ENCODE results near the gene OR2C3.
"Not testable (repeated sequence)": the region's sequence is repeated elsewhere in the genome, so short reads cannot be mapped to it uniquely, and the experiment has no call there.

The OR2C3 gene

DNA sequence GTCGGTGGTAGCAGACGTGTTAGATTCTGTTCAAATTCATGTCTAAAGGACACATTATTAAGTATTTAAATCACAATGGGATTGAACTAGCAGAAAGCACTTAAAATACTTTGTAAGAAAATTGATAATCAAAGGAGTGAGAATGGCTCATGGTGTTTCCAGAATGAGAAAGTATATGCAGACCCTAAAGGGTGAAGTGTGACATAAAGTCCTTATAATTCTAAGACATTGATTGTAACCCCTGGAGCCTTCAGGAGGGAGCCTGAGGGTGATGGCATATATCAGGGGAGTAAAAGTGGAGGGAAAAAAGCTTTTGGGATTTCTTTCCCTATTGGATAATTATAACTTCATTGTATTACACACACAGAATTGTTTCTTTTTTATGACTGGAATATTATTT lies at the start of gene OR2C3:
TSS of gene OR2C3 (minus strand) at position 101 of the 400 bp plus-strand sequence. CDS start 3,929 bp downstream, outside the sequence.
- H3K4me3 ChIP-seq (ENCODE audit: low read depth, low read length) = no peak within 1 kb of the TSS

DNA sequence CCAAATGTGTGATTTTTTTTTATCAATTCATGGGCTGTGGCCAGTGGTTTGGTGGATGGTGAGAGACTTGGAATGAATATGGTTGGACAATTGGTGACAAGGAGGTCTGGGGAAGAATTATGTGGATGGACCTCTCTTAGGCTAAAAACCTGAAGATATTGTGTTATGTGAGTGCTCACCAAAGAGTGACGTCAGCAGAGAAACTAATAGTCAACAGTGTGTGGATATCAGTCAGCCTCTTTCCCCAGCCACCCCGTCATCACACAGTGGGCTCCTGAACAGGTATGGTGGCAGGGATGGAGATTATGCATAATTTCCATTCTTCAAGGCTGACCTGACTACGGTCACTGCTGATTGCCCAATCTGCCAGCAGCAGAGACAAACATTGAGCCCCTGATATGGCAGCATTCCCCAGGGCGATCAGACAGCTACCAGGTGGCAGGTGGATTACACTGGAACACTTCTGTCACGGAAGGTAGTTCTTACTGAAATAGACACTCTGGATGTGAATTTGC lies 42.8 kb upstream of the OR2C3 start:
- no peak overlapping the region for H3K4me3 ChIP-seq (ENCODE audit: low read depth, low read length)

DNA sequence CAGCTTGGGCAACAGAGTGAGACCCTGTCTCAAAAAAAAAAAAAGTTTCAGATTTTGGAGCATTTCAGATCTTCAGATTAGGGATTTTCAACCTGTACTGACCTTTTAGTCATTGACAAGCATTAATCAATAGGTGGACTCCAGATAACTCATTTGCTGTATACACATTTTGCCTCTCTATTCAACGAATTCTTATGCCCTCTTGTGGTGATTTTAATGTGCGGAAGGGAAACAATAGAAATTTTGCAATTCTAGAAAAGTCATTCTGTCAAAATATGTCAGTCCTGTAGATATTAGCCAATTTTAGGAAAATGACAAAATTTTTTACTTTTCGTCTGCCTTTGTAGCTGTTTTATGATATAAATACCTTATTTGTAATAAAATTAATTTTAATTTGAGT lies 40.3 kb upstream of the OR2C3 start:
- no peak overlapping the region for H3K4me3 ChIP-seq (ENCODE audit: low read depth, low read length)

DNA sequence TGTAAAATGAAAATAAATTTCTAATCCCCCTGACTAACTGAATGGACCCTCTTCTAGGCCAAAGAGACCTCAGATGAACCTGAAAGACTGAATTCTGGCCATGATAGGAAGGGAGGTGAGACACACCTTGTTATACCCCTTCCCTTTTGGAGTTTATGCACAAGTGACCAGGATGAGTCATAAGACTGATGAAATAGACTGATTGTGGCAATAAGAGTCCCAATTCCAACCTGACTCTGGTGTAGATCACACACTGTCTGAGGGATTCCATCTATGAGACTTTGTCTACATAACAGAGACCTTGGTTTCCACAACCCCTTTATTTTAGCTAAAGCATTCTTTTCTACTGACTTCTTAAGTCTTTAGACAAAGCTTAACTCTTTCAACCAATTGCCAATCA lies 38.4 kb upstream of the OR2C3 start:
- H3K4me3 ChIP-seq (ENCODE audit: low read depth, low read length) = no peak overlapping the region

DNA sequence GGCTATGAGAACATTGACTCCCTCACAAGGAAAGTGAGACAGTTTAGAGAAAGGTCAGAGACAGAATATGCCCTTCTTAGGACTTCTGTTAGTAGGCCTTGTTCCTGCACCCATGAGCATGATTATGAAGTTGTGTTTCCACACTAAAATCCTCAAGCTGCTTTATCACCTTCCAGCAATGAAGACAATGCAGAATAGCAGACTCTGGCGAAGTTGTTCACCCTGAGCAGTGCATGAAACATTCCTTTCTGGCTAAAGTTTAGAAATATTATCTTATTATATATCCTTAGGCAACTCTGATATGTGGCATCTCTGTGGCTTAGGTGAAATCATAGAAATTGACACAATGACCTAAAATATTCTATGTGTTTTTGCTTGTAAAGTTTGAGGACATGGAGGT lies 38.0 kb upstream of the OR2C3 start:
- H3K4me3 ChIP-seq (ENCODE audit: low read depth, low read length) = no peak overlapping the region

DNA sequence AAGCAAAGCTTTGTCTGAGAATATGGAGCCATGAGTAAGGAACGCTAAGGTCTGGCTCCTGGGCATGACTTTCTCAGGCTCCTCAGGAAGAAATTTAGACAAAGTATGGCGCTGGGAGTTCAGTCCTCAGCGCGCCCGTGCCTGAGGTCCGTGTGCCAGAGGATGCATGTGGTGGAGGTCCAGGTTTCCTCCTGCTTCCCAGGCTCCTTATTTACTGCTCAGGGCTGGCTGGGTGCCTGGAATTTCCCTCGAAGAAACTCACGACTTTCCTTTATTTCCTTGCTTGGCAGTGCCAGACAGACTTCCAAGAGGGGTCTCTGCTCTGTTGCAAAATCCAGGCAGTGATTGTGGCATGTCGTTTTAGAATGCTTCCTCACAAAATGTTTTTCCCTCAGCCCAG lies 26.0 kb upstream of the OR2C3 start:
- no peak overlapping the region for H3K4me3 ChIP-seq (ENCODE audit: low read depth, low read length)

DNA sequence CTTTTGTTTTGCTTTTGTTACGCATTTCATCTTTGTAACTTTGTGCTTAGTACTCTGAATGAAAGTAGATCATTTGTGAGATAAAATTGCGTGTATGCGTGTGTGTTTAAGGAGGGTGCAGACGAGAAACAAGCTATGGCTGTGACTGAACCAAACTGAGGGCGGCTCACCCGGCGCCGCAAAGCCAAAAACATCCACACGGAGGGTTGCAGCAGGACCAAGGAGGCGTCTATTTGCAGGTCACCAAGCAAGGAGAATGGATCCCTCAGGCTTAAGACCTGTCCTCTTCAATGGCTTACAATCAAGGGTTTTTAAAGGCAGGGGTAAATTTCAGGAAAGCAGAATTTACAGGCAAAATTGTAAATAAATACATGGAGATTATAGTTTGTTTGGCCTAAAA lies 25.5 kb upstream of the OR2C3 start:
- no peak overlapping the region for H3K4me3 ChIP-seq (ENCODE audit: low read depth, low read length)

DNA sequence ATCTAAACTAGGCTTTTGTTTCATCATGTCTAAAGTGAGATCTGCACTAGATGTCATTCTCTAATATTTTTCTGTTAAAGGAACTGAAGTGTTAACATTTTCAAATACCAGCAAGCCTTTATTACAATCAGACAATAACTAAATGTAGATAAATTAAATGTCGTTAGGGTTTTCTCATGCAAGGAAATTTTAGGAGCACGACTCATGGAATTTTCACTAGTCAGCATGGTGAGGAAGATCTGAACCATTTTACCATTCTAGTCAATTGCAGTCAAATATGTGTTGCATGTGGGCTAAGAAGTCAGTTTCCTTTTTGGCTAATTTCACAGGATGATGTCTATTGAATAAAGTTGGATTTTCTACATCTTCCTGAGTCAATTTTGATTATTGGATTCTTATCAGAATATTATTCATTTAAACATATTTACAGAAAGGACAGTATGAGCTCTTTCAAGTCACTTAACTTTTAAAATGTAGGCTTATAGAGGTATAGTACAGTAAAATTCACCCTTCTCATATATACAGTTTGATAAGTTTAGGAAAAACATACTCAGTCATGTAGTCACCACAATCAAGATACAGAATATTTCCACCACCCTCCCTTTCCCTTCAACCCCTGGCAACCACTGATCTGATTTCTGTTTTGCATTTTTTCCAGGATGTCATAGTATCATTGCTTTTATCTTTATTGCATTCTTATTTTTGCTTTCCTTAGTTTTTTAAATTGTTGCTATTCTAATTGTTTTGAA lies 21.9 kb upstream of the OR2C3 start:
- H3K4me3 ChIP-seq (ENCODE audit: low read depth, low read length) = no peak overlapping the region

DNA sequence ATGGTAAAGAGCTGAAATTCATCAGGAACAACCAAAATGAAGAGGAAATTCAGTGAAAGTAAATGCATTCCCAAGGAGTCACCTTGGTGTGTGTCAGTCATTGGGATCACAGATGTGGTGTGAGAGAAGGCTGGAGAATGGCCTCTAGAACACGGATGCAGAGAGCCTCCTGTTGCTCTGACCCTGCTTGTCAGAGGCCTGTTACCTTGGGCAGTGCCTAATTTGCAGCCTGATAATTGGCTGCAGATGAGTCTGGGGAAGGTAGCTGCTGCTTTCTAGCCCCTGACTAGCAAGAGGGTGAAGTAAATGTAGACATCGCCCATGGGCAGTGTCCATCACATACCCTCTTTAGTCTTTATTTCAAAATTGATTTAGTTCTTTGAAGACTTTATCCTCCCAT lies 16.0 kb upstream of the OR2C3 start:
- no peak overlapping the region for H3K4me3 ChIP-seq (ENCODE audit: low read depth, low read length)

DNA sequence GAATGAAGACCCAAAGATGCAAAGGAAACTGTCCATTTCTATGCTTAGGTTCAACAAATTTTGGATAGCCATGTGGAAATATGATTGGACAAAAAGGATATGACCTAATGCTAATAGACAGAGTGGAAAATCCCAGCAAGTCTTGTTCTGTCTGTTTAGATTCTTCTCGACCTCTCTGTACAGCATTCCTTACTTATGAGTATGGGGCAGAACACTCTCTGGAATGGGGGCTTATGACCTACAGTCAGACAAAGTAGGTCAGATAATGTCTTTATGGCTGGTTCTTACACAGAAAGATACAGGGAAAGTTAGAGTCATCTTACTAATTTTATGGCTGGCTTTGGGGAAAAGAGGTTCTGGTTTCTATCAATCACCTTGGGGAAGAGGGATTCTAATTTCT lies 15.5 kb upstream of the OR2C3 start:
- H3K4me3 ChIP-seq (ENCODE audit: low read depth, low read length) = no peak overlapping the region

DNA sequence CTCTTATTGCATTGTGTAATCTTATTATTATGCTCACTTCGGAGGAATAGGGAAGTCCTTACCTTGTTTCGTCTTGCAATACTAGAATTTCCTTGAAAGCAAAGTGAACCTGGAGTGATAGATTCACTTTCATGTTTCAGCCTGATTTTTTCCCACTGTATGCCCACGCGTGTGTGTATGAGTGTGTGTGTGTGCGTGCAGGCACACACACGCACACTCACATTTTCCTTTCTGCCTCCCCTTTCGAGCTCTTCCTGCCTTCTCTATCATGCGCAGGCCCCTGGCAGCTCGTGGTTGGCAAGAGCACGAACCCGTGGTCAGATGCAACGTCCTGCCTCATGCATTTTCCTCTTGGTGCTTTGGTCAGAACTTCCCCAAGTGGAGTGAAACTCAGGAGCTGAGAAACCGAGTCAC lies 12.5 kb upstream of the OR2C3 start, which contains the start of gene GCSAML:
TSS of gene GCSAML (plus strand) at position 366 of the 414 bp plus-strand sequence. CDS start 58 bp downstream, outside the sequence.
- H3K4me3 ChIP-seq (ENCODE audit: low read depth, low read length) = no peak within 1 kb of the TSS

DNA sequence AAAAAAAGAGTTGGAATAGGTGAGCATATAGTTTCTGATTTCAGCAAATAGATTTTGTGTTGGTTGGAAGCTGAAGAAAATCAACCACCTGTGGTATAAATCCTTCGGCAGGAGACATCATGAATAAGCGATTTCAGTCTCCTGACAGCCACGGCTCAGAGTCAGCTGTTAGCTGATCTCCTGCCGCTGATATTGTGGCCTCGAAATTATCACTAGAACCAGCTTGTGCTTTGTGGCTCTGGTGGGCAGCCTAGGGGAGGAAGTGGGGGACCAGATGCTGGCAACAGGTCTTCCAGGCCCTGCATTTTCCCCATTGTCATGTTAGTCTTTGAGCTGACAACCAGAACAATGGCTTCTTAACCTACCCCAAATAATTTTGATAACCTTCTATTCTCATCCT lies 11.9 kb upstream of the OR2C3 start:
- no peak overlapping the region for H3K4me3 ChIP-seq (ENCODE audit: low read depth, low read length)

DNA sequence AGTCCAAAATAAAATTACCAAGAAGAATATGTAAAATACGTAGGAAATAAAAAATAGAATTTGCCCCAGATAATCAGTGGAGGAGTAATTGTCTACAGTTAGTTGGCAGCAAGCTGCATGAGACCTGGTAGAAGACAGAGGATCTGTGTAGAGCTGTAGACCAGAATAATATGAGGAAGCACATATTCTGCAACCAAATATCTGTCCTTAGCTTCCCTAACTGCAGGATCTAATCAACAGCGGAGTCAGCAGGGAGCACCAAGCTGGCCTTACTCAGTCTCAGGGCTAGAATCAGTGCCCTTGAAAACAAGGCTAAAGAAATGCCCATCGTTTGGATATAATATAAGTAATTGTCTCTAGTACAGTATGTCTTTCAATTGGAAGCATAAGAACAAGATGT lies 6.6 kb upstream of the OR2C3 start:
- H3K4me3 ChIP-seq (ENCODE audit: low read depth, low read length) = no peak overlapping the region

DNA sequence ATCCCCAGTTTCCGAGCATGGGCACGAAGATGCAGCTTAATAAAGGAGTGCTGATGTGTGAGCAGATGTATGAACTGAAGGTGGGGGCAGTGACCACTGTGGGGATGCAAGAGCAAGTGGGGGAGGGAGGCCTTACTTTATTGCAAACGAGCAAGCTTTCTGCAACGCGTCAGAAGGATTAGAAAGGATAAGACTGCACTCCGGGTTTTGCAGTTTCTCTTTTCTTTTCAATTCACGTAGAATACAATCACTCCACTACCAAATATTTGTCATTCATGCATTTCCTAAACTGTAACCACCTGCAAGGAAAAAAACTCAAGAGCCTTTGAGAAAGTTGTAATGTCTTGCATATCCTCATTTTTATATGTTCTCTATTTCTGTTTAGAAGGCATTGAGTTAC lies 4.3 kb upstream of the OR2C3 start:
- H3K4me3 ChIP-seq (ENCODE audit: low read depth, low read length) = no peak overlapping the region

DNA sequence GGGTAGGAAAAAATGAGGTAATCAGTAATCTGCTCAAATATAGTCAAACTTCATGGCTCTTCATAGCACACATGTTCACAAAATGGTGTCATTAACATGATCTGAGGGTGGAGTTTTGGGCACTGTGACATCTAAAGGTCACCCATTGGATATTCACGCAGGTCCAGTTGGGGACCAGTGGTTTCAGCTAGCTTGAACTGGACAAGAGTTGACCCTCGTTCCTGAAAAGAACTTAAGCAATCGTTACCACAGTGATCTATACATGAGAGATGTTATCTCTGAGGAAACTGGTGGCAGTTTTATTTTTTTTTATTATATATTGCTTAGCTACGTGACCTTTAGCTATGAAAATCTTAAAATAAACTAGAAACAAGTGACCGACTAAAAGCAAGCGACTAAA lies 3.0 kb upstream of the OR2C3 start:
- no peak overlapping the region for H3K4me3 ChIP-seq (ENCODE audit: low read depth, low read length)

DNA sequence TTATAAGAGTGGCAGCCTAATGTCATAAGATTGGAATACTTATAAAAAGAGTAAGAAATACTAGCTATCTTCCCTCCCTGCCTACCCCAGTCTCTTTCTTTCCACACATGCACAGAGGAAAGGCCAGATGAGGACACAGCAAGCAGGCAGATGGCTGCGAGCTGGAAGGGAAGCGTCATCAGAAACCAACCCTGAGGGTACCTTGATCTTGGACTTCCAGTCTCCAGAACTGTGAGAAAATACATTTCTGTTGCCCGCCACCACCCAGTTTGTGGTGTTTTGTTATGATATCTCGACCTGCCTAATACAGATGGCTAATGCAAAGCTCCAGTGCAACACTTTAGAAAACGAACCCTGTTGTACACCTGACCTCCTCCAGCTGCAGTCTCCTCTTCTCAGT lies 2.3 kb upstream of the OR2C3 start:
- no peak overlapping the region for H3K4me3 ChIP-seq (ENCODE audit: low read depth, low read length)

DNA sequence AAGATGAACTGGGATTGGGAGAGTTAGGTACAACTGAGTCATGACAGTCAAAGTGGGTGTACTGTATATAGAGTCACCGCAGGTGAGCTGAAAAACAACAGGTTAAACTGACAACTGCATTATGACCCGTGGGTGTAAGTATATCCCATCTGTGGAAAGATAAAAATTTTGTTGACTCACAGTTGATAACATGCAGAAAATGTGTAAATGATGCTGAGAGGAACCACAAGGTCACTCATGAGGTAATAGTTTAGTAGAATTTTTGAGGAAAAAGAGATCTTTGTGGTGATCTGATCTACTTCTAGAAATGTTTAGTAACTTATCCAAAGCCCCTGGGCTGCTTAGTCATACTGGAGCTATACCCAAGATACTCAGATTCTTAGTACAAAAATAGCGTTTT lies 838 bp downstream of the OR2C3 start:
- H3K4me3 ChIP-seq (ENCODE audit: low read depth, low read length) = no peak overlapping the region

DNA sequence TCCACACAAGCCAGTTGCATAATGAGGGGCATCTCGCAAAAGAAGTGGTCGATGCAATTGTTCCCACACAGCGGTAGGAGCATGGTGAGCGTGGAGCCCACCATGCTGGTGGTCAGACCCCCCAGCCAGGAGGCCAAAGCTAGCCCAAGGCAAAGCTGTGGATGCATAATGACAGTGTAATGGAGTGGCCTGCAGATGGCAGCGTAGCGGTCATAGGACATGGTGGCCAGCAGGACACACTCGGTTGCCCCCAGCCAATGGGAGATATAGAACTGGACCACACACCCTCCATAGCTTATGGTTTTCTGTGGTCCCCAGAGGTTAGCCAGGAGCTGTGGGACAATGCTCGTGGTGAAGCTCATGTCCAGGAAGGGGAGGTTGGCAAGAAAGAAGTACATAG lies 4.3 kb downstream of the OR2C3 start:
- no peak overlapping the region for H3K4me3 ChIP-seq (ENCODE audit: low read depth, low read length)

DNA sequence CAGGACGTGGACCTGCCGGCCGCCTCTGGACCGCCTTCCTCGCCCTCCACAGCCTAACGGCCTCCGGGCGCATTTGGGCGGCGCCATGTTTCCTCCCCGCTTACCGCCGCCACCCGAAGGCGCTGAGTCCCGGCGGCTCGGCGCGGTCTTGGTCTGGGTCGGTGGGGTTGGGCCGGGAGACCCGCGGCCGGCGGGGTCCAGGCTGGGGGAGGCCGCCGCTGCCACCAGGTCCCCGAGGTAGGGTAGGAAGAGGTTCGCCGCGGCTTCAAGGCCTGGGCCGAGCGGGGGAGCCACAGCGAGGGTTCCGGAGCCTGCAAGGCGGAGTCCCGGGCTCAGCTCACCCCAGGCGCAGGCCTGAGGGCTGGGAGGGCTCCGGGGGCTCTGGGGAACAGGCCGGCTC lies 5.5 kb downstream of the OR2C3 start:
- H3K4me3 ChIP-seq (ENCODE audit: low read depth, low read length) = no peak overlapping the region

DNA sequence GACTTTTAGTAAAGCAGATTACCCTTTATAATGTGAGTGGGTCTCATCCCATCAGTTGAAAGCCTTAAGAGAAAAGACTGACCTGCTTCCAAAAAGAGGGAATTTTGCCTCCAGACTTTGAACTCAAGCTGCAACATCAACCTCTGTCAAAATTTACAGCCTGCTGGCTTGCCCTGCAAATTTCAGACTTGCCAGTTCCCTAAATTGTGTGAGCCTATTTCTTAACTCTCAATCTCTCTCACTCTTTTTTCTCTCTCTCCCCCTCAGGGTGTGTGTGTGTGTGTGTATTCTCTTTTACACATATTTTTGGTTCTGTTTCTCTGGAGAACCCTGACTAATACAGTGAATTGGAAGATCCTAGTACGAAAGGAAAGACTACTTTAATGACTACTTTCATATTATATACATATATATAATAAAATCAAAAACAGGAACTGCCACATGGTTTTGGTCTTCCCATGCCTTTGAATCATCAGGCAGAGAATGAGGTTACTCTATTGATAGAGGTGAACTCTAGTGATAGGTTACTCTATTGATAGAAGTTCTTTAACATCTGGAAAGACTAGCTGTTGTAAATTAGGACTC lies 6.4 kb downstream of the OR2C3 start:
- no peak overlapping the region for H3K4me3 ChIP-seq (ENCODE audit: low read depth, low read length)

DNA sequence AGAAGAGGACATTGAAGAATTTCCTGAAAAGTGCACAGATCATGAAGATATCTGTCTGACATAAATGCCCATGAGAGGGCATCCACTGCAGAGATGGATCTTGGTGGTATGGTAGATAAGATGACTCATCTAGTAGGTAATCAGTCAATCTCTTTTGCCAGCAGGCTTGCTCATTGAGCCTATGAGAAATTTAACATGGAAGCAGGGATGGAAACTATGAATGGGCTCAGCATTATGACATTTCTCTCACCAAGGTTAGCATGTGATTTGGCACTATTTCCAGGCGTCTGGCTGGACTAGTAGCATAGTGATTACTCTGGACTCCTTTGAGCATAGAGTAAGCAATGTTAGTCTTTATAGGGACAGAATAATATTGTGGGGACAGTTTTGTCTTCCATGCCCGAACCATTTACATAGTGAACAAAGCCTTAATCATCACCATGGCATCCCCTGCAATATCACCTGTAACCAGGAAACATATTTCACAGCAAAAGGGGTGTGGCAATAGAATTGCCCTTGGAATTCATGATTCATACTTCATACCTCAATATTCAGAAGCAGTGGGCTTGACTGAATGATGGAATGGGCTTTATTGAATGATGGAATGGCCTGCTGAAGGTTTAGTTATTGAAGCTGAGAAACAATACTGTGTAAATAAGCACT lies 7.3 kb downstream of the OR2C3 start:
- H3K4me3 ChIP-seq (ENCODE audit: low read depth, low read length) = no peak overlapping the region

DNA sequence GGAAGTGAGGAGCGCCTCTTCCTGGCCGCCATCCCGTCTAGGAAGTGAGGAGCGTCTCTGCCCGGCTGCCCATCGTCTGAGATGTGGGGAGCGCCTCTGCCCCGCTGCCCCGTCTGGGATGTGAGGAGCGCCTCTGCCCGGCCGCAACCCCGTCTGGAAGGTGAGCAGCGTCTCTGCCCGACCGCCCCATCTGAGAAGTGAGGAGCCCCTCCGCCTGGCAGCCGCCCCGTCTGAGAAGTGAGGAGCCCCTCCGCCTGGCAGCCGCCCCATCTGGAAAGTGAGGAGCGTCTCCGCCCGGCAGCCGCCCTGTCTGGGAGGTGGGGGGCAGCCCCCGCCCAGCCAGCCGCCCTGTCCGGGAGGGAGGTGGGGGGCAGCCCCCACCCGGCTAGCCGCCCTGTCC lies 14.4 kb downstream of the OR2C3 start:
- H3K4me3 ChIP-seq (ENCODE audit: low read depth, low read length) = not testable (repeated sequence)
